GM12891 (cell line): ENCODE measurements around the gene ID1.

Source experiments
- PAX5 ChIP-seq: IDR thresholded peaks from 2 replicates; pipeline ENCODE4 v1.6.1; 2011; ENCODE audit warnings: low read length, moderate library complexity, mild to moderate bottlenecking; ENCODE audit not compliant: insufficient read depth, severe bottlenecking
- POLR2A ChIP-seq: IDR thresholded peaks from 2 replicates; pipeline ENCODE4 v1.6.1; 2011; ENCODE audit warnings: low read depth, low read length, control low read depth
- POLR2AphosphoS5 ChIP-seq: IDR thresholded peaks from 2 replicates; pipeline ENCODE4 v1.6.1; 2011; ENCODE audit warnings: low read depth, low read length, control low read depth
- POU2F2 ChIP-seq: IDR thresholded peaks from 2 replicates; pipeline ENCODE4 v1.6.1; 2011; ENCODE audit warnings: low read depth, mild to moderate bottlenecking, control low read depth, low read length, moderate library complexity
- SPI1 ChIP-seq: IDR thresholded peaks from 2 replicates; pipeline ENCODE4 v1.6.1; 2011; ENCODE audit warnings: low read depth, low read length, control low read depth
- TAF1 ChIP-seq: IDR thresholded peaks from 2 replicates; pipeline ENCODE4 v1.6.1; 2011; ENCODE audit warnings: low read depth, low read length, control low read depth

- TF ChIP-seq POLR2A (no peak), PAX5 (no peak), POLR2AphosphoS5 (no peak), POU2F2 (no peak), TAF1 (no peak), SPI1 (no peak)
These were observed 2.7 kb downstream of the ID1 start for GRCh38 chr20:31607640-31608250.
